Stomach smooth muscle (tissue), 2 donors: ENCODE data around the gene KCNG4.
"Not testable (repeated sequence)": the region's sequence is repeated elsewhere in the genome, so short reads cannot be mapped to it uniquely, and the experiment has no call there.

ENCODE experiments used
- H3K27ac ChIP-seq: one replicate; pipeline ENCODE4 v1.7.0; 2013; ENCODE audit warnings: mild to moderate bottlenecking, low read length, inconsistent platforms
- H3K27me3 ChIP-seq, 2 donors: one replicate each; pipeline ENCODE4 v1.7.0; 2013; ENCODE audit warnings: low read length in 2 of 2; ENCODE audit not compliant: insufficient read depth in 2 of 2, control insufficient read depth in 1 of 2
- H3K36me3 ChIP-seq, 2 donors: one replicate each; pipeline ENCODE4 v1.7.0; 2013; ENCODE audit warnings: low read length in 2 of 2; ENCODE audit not compliant: control insufficient read depth in 2 of 2, insufficient read depth in 2 of 2
- H3K4me1 ChIP-seq: one replicate; pipeline ENCODE4 v1.7.0; 2013; ENCODE audit warnings: low read length; ENCODE audit not compliant: control insufficient read depth, insufficient read depth
- H3K4me3 ChIP-seq, 2 donors: one replicate each; pipeline ENCODE4 v1.7.0; 2013; ENCODE audit warnings: low read length in 2 of 2
- H3K9ac ChIP-seq, 2 donors: one replicate each; pipeline ENCODE4 v1.7.0; 2013; ENCODE audit warnings: low read length in 2 of 2, mild to moderate bottlenecking in 1 of 2
- H3K9me3 ChIP-seq, 2 donors: one replicate each; pipeline ENCODE4 v1.7.0; 2013; ENCODE audit warnings: low read length in 2 of 2; ENCODE audit not compliant: control insufficient read depth in 2 of 2
- donor health status: healthy.
- donor health status: Pancreatic carcinoma.

KCNG4 gene

GRCh38 chr16:84207879-84208278, 31.9 kb downstream of the KCNG4 start:
- no peak overlapping the region for H3K27ac ChIP-seq
- no peak overlapping the region for H3K9ac ChIP-seq
- H3K4me1 ChIP-seq: no peaks in the 10 kb centered on the region

DNA sequence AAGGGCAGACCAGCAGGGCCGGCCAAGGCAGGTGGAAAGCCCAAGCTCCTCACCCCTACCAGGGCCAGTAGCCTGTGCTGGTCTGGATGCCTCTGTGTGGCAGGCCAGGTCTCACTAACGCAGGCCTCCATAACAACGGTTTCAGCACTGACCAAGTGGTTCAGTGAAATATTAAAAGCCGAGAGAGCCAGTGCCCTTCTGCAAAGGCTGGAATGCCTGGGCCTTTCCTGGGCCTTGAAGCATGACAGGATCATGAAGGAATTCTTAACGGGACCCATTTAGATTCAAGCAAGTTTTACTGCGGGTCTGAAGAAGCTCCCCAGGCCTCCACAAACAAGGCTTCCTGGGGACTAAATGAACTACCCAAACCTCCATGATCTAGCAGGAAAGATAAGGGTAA, 32.6 kb downstream of the KCNG4 start:
- Histone ChIP-seq H3K27me3 (no peaks in the 10 kb centered on the region), H3K9me3 (no peaks in the 10 kb centered on the region), H3K4me3 (no peak overlapping the region), H3K9ac (no peak overlapping the region), H3K27ac (no peak overlapping the region), H3K4me1 (no peaks in the 10 kb centered on the region), H3K36me3 (no peaks in the 10 kb centered on the region)

More at GRCh38 chr16:84207879-84208278, 31.9 kb downstream of the KCNG4 start:
- Histone ChIP-seq H3K36me3 (no peaks in the 10 kb centered on the region), H3K27me3 (no peaks in the 10 kb centered on the region), H3K9me3 (no peaks in the 10 kb centered on the region), H3K4me3 (no peak overlapping the region)

DNA sequence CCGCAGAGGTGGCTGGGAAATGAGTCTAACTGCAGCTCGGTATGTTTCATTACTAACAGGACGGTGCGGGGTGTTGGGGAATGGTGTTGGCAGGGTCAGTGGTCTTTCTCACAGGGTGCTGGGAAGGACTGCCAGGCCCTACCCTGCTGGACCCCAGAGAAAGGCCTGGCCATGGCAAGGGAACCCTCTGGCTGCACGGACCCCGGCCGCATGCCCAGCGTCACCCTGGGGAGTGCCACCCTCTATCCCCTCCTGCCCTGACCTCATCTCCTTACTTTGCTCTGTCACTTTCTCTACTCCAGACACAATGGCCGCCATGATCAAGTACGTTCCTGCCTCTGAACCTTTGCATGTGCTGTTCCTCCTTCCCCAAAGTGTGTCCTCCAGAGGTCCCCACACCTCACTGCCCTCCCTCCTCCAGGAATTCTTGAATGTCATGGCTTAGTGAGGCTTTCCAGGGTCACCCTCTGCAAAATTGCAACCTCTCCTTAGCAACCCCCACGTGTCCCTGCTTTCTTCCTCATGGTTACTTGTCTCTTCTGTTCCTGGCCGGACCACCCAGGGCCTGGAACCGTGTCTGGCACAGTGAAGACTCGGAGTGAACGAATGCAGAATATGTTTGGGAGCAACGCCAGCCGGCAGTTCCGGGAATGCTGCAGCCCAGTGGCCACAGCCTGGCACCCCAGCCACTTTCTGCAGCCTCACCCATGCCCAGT, 33.7 kb downstream of the KCNG4 start:
- Histone ChIP-seq H3K4me3 (no peak overlapping the region), H3K4me1 (no peaks in the 10 kb centered on the region), H3K27me3 (no peaks in the 10 kb centered on the region), H3K9ac (no peak overlapping the region), H3K27ac (no peak overlapping the region), H3K9me3 (no peaks in the 10 kb centered on the region), H3K36me3 (no peaks in the 10 kb centered on the region)

DNA sequence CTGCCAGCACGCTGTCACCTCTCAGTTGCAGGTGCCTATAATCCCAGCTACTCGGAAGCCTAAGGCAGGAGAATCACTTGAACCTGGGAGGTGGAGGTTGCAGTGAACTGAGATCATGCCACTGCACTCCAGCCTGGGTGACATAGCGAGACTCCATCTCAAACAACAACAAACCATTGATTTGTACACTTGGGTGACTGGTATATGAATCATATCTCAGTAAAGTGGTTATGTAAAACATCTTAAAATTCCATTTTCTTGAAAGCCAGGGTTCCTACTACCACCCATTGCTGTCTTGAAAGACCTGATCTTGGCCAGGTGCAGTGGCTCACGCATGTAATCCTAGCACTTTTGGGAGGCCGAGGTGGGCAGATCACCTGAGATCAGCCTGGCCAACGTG, 34.7 kb downstream of the KCNG4 start:
- H3K4me3 ChIP-seq, H3K4me1 ChIP-seq, H3K9me3 ChIP-seq, H3K9ac ChIP-seq, H3K27me3 ChIP-seq, H3K27ac ChIP-seq, H3K36me3 ChIP-seq: not testable (repeated sequence)

DNA sequence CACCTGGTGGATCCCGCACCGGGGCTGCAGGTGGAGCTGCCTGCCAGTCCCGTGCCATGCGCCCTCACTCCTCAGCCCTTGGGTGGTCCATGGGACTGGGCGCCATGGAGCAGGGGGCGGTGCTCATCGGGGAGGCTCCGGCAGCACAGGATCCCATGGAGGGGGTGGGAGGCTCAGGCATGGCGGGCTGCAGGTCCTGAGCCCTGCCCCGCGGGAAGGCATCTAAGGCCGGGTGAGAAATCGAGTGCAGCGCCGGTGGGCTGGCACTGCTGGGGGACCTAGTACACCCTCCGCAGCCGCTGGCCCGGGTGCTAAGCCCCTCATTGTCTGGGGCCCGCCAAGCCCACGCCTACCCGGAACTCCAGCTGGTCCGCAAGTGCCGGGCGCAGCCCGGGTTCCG, 35.3 kb downstream of the KCNG4 start:
- H3K36me3 ChIP-seq, H3K9me3 ChIP-seq, H3K4me3 ChIP-seq, H3K9ac ChIP-seq, H3K27me3 ChIP-seq, H3K27ac ChIP-seq, H3K4me1 ChIP-seq: not testable (repeated sequence)

GRCh38 chr16:84199861-84200260, 40.0 kb downstream of the KCNG4 start:
- Histone ChIP-seq H3K4me3 (no peak overlapping the region), H3K36me3 (no peaks in the 10 kb centered on the region), H3K9ac (no peak overlapping the region), H3K9me3 (no peaks in the 10 kb centered on the region), H3K4me1 (no peaks in the 10 kb centered on the region), H3K27me3 (peaks cover 0 to 5% of the 10 kb centered on the region in 2 donors), H3K27ac (no peak overlapping the region)

DNA sequence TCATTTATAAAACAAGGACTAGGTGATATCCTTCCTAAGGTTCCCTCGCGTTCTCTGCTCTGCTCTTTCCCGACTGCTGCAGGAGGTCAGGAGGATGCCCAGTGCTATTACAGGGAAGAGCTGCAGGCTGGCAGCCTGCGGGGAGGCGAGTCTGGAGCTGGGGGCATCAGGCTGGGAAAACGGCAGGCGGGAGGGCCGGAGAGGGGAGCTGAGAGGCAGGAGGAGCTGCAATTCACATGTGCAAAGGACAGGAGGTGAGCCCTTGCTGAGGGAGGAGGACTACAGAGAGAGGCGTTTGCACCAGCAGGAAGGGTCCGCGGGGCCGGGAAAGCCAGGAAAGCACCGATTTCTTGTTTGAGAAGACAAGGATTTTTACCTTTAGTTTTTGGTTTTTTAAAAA, 40.7 kb downstream of the KCNG4 start:
- Histone ChIP-seq H3K4me3 (no peak overlapping the region), H3K27me3 (peaks cover 0 to 5% of the 10 kb centered on the region in 2 donors), H3K9ac (no peak overlapping the region), H3K27ac (no peak overlapping the region), H3K9me3 (no peaks in the 10 kb centered on the region), H3K36me3 (no peaks in the 10 kb centered on the region), H3K4me1 (no peaks in the 10 kb centered on the region)

GRCh38 chr16:84198401-84198800, 41.4 kb downstream of the KCNG4 start:
- H3K27ac ChIP-seq: no peak overlapping the region
- peaks cover 0 to 5% of the 10 kb centered on the region in 2 donors for H3K27me3 ChIP-seq
- H3K9me3 ChIP-seq: no peaks in the 10 kb centered on the region
- H3K36me3 ChIP-seq: no peaks in the 10 kb centered on the region
- no peak overlapping the region for H3K9ac ChIP-seq
- no peaks in the 10 kb centered on the region for H3K4me1 ChIP-seq
- H3K4me3 ChIP-seq: no peak overlapping the region

GRCh38 chr16:84197466-84198128, 42.2 kb downstream of the KCNG4 start:
- Histone ChIP-seq H3K4me3 (no peak overlapping the region), H3K9me3 (no peaks in the 10 kb centered on the region), H3K36me3 (no peaks in the 10 kb centered on the region), H3K27me3 (peaks cover 0 to 5% of the 10 kb centered on the region in 2 donors), H3K9ac (no peak overlapping the region), H3K4me1 (no peaks in the 10 kb centered on the region), H3K27ac (no peak overlapping the region)

- Histone ChIP-seq H3K9ac (no peak overlapping the region), H3K27me3 (peaks cover 0 to 5% of the 10 kb centered on the region in 2 donors), H3K36me3 (no peaks in the 10 kb centered on the region), H3K27ac (no peak overlapping the region), H3K9me3 (no peaks in the 10 kb centered on the region), H3K4me1 (no peaks in the 10 kb centered on the region), H3K4me3 (no peak overlapping the region)
Observed at GRCh38 chr16:84196727-84197394, 43.0 kb downstream of the KCNG4 start.

GRCh38 chr16:84196101-84196500, 43.7 kb downstream of the KCNG4 start:
- H3K4me1 ChIP-seq: no peaks in the 10 kb centered on the region
- peaks cover 0 to 5% of the 10 kb centered on the region in 2 donors for H3K27me3 ChIP-seq
- H3K9ac ChIP-seq: no peak overlapping the region
- no peak overlapping the region for H3K4me3 ChIP-seq
- H3K9me3 ChIP-seq: no peaks in the 10 kb centered on the region
- H3K36me3 ChIP-seq: no peaks in the 10 kb centered on the region
- no peak overlapping the region for H3K27ac ChIP-seq
